ENCODE measurements around the gene KLHL10.

KLHL10 gene

GRCh38 chr17:41837761-41838538 is at the start of gene KLHL10:
KLHL10 (plus strand) TSS chr17:41837825; CDS start chr17:41837933, 108 bp downstream.
- DNase-seq (ENCODE audit: low spot score): no peak

- no peak for DNase-seq (ENCODE audit: low spot score)
These were observed 44.5 kb upstream of the KLHL10 start for GRCh38 chr17:41792845-41793783.

GRCh38 chr17:41793784-41794539 is 43.7 kb upstream of the KLHL10 start:
- DNase-seq (ENCODE audit: low spot score): no peak

GRCh38 chr17:41794540-41794975 is 43.1 kb upstream of the KLHL10 start:
- no peak for DNase-seq (ENCODE audit: low spot score)

- no peak for DNase-seq (ENCODE audit: low spot score)
These were observed 41.3 kb upstream of the KLHL10 start for GRCh38 chr17:41796121-41796895.

GRCh38 chr17:41797377-41797776 is 40.2 kb upstream of the KLHL10 start:
- DNase-seq (ENCODE audit: low spot score): no peak

GRCh38 chr17:41799366-41799765 is 38.3 kb upstream of the KLHL10 start:
- DNase-seq (ENCODE audit: low spot score): no peak

- no peak for DNase-seq (ENCODE audit: low spot score)
These were observed 36.8 kb upstream of the KLHL10 start for GRCh38 chr17:41800601-41801373.

GRCh38 chr17:41801374-41802271 is 36.0 kb upstream of the KLHL10 start:
- DNase-seq (ENCODE audit: low spot score): peak; percentile 78

- DNase-seq (ENCODE audit: low spot score): peak; percentile 50
These were observed 34.3 kb upstream of the KLHL10 start for GRCh38 chr17:41803049-41804020.

GRCh38 chr17:41806685-41807445 is 30.8 kb upstream of the KLHL10 start:
- no peak for DNase-seq (ENCODE audit: low spot score)

- DNase-seq (ENCODE audit: low spot score): no peak
These were observed 26.7 kb upstream of the KLHL10 start for GRCh38 chr17:41810659-41811548.

- peak; percentile 77 for DNase-seq (ENCODE audit: low spot score)
These were observed 25.9 kb upstream of the KLHL10 start, which contains the start of gene P3H4 for GRCh38 chr17:41811549-41812380. P3H4 (minus strand) TSS chr17:41811949; CDS start chr17:41811915, 34 bp downstream.

GRCh38 chr17:41812381-41813151 is 25.1 kb upstream of the KLHL10 start, which contains the start of gene FKBP10:
FKBP10 (plus strand) TSS chr17:41813004; CDS start chr17:41813035, 31 bp downstream.
- DNase-seq (ENCODE audit: low spot score): peak; percentile 43

All from germinal center (tissue), 1 donor.